Smooth muscle cell (in vitro differentiated cells): ENCODE measurements around the gene MYO9A. TPM values are rescaled to one million over a fixed set of nuclear protein-coding genes. Genes with fewer than 3 reads are reported as not detected.

Experiments used
- DNase-seq: peaks from one replicate; lab custom pipeline; 2025; ENCODE audit not compliant: unreplicated experiment; lab: John Stamatoyannopoulos, UW
- H2AFZ ChIP-seq: fragments of 200-600 bp; sonication (generic); 2 replicates; pipeline ENCODE4 v1.6.0; 2016; ENCODE audit warnings: antibody characterized with exemption, low read depth, mild to moderate bottlenecking
- H3F3A ChIP-seq: fragments of 200-600 bp; sonication (generic); 2 replicates; pipeline ENCODE4 v1.6.0; 2017; ENCODE audit warnings: antibody characterized with exemption, low read depth
- H3K27ac ChIP-seq: fragments of 200-600 bp; sonication (generic); 2 replicates; pipeline ENCODE4 v1.5.1; 2016; ENCODE audit warnings: low read depth, mild to moderate bottlenecking
- H3K27me3 ChIP-seq: fragments of 200-600 bp; sonication (generic); 2 replicates; pipeline ENCODE4 v1.6.1; 2016; ENCODE audit warnings: low read depth, mild to moderate bottlenecking
- H3K36me3 ChIP-seq: fragments of 200-600 bp; sonication (generic); 2 replicates; pipeline ENCODE4 v1.5.1; 2016; ENCODE audit warnings: low read depth
- H3K4me1 ChIP-seq: fragments of 200-600 bp; sonication (generic); 2 replicates; pipeline ENCODE4 v1.5.1; 2016; ENCODE audit warnings: low read depth
- H3K4me2 ChIP-seq: fragments of 200-600 bp; sonication (generic); 2 replicates; pipeline ENCODE4 v1.6.0; 2016; ENCODE audit warnings: mild to moderate bottlenecking
- H3K4me3 ChIP-seq: fragments of 200-600 bp; sonication (generic); 2 replicates; pipeline ENCODE4 v1.5.1; 2016; ENCODE audit warnings: mild to moderate bottlenecking
- H3K79me2 ChIP-seq: fragments of 200-600 bp; sonication (generic); 2 replicates; pipeline ENCODE4 v1.6.0; 2016; ENCODE audit warnings: low read depth, mild to moderate bottlenecking
- H3K9ac ChIP-seq: fragments of 200-600 bp; sonication (generic); 2 replicates; pipeline ENCODE4 v1.6.0; 2016; ENCODE audit warnings: low read depth
- H3K9me3 ChIP-seq: fragments of 200-600 bp; sonication (generic); replicated peaks from 2 replicates; pipeline ENCODE4 v1.5.1; 2016; ENCODE audit warnings: low read depth
- H4K20me1 ChIP-seq: fragments of 200-600 bp; sonication (generic); 2 replicates; pipeline ENCODE4 v1.6.0; 2016; ENCODE audit warnings: low read depth
- CTCF ChIP-seq: fragments of 200-600 bp; sonication (generic); IDR thresholded peaks from 2 replicates; pipeline ENCODE4 v1.5.1; 2017; ENCODE audit warnings: borderline replicate concordance, mild to moderate bottlenecking, antibody characterized with exemption; ENCODE audit not compliant: insufficient read depth, poor library complexity, severe bottlenecking
- WGBS: methylation state at CpG from one replicate; pipeline ENCODE4 v1.1.7; 2016; ENCODE audit warnings: low lambda C conversion rate; 5-methylcytosine and 5-hydroxymethylcytosine counted together
- polyA plus RNA-seq: library from polyadenylated mRNA; unstranded; fragments of >200 nt; fragmentation: Nextera tagmentation; extraction: Ambion mirVana; gene quantifications from 2 replicates; pipeline ENCODE4 v1.2.1, GENCODE V29; 2016
- small RNA-seq: library from RNA; depleted of rRNA; stranded (forward); fragments of <200 nt; gene quantifications from one replicate; pipeline ENCODE3, GENCODE V24; 2014
- total RNA-seq: library from RNA; depleted of rRNA; stranded (reverse); fragments of >200 nt; gene quantifications from 2 replicates; pipeline ENCODE4 v1.2.3, GENCODE V29; 2014

Gene MYO9A
- total and polyA plus RNA-seq, 2 experiments from 2014 or later = 10.7 to 36.9 TPM

GRCh38 chr15:71773206-71773859 lies 344.6 kb downstream of the MYO9A start:
- 82% methylated on average over 1 of the region's 1 CpG for WGBS
- H3K36me3 ChIP-seq = no peaks in the 10 kb centered on the region
- no peaks in the 10 kb centered on the region for H3K27me3 ChIP-seq
- H4K20me1 ChIP-seq = no peaks in the 10 kb centered on the region
- H3F3A ChIP-seq = no peaks in the 10 kb centered on the region
- TF ChIP-seq CTCF = no peak
- H2AFZ ChIP-seq = no peak overlapping the region
- no peak overlapping the region for H3K9ac ChIP-seq
- H3K4me2 ChIP-seq = no peak overlapping the region
- H3K4me3 ChIP-seq = no peak overlapping the region
- no peaks in the 10 kb centered on the region for H3K4me1 ChIP-seq
- H3K27ac ChIP-seq = no peak overlapping the region
- DNase-seq = no peak
- no peaks in the 10 kb centered on the region for H3K79me2 ChIP-seq
- H3K9me3 ChIP-seq = no peaks in the 10 kb centered on the region

Small RNA genes lying within 50 kb of the gene (small RNA-seq; reads per million reads assigned to genes)
- not detected for gene RNA5SP399
- not detected for gene RNU2-65P

Other genes with a start within 250 kb of the MYO9A start
- 1.0 and 4.0 TPM in 2 replicates for gene SENP8, start 253 bp upstream of the MYO9A start, total RNA-seq
- 2.3 and 2.8 TPM in 2 replicates for gene SENP8, start 253 bp upstream of the MYO9A start, polyA plus RNA-seq
- gene GRAMD2A, start 79.6 kb upstream of the MYO9A start, total RNA-seq = 2.1 and 2.9 TPM in 2 replicates
- 0.54 and 2.9 TPM in 2 replicates for gene GRAMD2A, start 79.6 kb upstream of the MYO9A start, polyA plus RNA-seq
- gene PKM, start 113.0 kb upstream of the MYO9A start, total RNA-seq = 1,078 and 1,125 TPM in 2 replicates
- 1,598 and 1,642 TPM in 2 replicates for gene PKM, start 113.0 kb upstream of the MYO9A start, polyA plus RNA-seq
- 24.6 and 29.2 TPM in 2 replicates for gene PARP6, start 154.4 kb upstream of the MYO9A start, total RNA-seq
- gene PARP6, start 154.4 kb upstream of the MYO9A start, polyA plus RNA-seq = 40.3 and 59.2 TPM in 2 replicates
- 0.81 and 1.9 TPM in 2 replicates for gene CELF6, start 202.0 kb upstream of the MYO9A start, total RNA-seq
- 0.19 and 0.43 TPM in 2 replicates for gene CELF6, start 202.0 kb upstream of the MYO9A start, polyA plus RNA-seq